GM19328 (cell line): Measurements from ENCODE around the gene SLC30A10.
"Not testable (repeated sequence)": the region's sequence is repeated elsewhere in the genome, so short reads cannot be mapped to it uniquely, and the experiment has no call there.

Source experiments
- ATAC-seq: cut with Tn5 transposase; IDR thresholded peaks from one replicate; pipeline ENCODE4 v1.9.1; 2021; ENCODE audit warnings: mild to moderate bottlenecking, moderate library complexity; ENCODE audit not compliant: unreplicated experiment

The SLC30A10 gene

DNA sequence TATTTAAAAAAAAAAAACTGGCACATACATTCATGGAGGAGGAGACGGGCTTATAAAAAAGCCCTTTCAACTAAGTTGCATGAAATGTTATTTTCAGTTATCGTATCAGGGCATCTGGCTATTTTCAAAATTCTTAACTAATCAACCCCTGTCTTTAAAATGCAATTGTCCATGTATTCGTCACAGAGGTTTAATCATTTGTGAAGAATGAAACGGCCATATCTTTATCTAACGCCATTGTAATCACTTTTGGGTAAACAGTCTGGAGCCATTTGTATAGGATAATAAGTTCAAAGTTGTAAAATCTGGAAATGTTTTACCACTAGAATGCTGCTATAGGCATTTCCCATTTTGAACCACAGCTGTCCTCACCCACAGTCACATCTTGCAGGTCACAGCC is 30.4 kb downstream of the SLC30A10 start:
- no peak for ATAC-seq

DNA sequence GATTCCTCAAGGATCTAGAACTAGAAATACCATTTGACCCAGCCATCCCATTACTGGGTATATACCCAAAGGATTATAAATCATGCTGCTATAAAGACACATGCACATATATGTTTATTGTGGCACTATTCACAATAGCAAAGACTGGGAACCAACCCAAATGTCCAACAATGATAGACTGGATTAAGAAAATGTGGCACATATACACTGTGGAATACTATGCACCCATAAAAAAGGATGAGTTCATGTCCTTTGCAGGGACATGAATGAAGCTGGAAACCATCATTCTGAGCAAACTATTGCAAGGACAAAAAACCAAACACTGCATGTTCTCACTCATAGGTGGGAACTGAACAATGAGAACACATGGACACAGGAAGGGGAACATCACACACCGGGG is 36.1 kb downstream of the SLC30A10 start:
- not testable (repeated sequence) for ATAC-seq

DNA sequence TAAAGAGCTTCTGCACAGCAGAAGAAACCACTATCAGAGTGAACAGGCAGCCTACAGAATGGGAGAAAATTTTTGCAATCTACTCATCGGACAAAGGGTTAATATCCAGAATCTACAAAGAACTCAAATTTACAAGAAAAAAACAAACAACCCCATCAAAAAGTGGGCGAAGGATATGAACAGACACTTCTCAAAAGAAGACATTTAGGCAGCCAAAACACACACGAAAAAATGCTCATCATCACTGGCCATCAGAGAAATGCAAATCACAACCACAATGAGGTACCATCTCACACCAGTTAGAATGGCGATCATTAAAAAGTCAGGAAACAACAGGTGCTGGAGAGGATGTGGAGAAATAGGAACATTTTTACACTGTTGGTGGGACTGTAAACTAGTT is 36.5 kb downstream of the SLC30A10 start:
- not testable (repeated sequence) for ATAC-seq

DNA sequence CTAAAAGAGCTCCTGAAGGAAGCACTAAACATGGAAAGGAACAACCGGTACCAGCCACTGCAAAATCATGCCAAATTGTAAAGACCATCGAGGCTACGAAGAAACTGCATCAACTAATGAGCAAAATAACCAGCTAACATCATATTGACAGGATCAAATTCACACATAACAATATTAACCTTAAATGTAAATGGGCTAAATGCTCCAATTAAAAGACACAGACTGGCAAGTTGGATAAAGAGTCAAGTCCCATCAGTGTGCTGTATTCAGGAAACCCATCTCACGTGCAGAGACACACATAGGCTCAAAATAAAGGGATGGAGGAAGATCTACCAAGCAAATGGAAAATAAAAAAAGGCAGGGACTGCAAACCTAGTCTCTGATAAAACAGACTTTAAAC is 39.7 kb downstream of the SLC30A10 start:
- not testable (repeated sequence) for ATAC-seq

DNA sequence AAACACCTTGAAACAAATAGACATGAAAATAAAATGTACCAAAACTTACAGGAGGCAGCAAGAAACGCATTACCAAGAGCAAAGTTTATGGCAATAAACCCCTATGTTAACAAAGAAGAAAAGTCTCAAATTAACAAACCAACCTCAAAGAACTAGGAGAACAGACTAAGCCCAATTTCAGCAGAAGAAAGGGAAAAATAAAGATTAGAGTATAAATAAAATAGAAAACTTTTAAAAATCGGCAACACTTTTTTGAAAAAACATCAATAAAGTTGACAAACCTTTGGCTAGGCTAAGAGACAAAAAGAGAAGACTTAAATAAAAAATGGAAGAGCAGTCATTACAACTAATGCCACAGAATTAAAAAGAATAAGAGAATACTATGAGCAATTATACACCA is 42.7 kb downstream of the SLC30A10 start:
- no peak for ATAC-seq

DNA sequence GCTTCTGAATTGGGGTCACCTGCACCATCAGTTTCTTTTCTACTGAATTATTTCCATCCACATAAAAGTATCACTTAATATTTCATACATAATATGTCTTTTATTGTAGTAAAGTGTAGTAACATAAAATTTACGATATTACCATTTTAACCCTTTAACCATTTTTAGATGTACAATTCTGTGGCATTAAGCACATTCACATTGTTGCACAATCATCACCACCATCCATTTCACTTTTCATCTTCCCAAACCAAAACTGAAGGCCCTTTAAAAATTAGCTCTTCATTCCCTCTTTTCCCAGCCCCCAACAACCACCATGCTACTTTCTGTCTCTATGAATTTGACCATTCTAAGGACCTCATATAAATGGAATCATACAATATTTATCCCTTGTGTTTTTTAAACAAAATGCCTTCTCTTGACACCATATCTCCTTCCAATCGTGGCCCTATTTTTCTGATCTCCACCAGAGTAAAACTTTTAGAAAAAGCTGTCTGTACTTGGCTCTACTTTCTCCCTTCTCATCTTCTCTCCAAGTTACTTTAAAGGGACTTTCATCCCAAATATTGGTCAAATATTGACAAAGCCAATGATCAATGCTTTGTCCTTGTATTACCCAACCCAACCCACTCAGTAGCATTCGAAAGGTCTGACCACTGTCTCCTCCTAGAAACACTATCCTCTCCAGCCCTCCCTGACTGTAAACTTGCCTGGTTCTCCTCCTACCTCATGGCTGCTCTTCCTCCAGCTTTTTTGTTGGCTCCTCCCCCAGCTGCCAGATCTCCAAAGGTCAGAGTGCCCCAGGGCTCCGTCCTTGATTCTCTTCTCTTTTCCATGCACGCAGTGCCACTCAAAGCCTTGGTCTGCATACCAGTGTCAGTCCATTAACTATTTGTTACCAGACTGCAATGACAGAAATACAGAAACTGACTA is 44.7 kb downstream of the SLC30A10 start:
- ATAC-seq, result no peak

DNA sequence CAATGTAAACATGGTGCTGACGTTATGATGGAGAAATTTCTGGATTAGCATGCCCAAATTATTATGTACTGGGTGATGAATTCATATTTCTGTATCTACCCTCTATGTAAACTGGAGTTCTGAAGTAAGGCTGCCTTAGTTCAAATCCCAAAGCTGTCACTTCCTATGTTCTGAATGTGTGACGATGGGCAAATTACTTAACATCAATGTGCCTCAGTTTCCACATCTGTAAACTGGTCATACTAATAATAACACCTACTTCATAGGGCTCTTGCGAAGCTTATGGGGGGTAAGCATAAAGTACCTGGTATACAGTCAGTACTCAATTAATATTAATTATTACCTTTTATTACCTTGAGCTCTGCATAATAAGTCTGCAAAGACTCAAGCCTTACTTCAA is 45.6 kb downstream of the SLC30A10 start:
- no peak for ATAC-seq

DNA sequence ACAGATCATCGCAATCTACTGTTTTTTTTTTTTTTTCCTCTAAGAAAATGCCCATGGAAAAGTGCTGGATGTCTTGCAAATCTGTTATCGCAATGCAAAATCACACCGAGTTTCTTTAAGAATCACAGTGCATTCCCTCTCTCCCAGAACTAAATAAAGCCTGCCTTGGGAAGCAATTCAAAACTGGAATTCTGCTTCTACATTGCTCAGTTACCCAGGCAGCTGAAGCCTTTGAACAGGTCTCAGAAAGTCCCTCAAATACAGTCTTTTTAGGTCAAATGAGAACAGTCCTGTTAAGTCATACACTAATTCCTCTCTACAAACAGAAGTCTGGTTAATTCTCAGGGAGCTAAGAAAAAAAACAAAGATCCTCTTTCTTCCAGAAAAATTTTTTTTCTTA is 46.3 kb downstream of the SLC30A10 start:
- ATAC-seq, result no peak

DNA sequence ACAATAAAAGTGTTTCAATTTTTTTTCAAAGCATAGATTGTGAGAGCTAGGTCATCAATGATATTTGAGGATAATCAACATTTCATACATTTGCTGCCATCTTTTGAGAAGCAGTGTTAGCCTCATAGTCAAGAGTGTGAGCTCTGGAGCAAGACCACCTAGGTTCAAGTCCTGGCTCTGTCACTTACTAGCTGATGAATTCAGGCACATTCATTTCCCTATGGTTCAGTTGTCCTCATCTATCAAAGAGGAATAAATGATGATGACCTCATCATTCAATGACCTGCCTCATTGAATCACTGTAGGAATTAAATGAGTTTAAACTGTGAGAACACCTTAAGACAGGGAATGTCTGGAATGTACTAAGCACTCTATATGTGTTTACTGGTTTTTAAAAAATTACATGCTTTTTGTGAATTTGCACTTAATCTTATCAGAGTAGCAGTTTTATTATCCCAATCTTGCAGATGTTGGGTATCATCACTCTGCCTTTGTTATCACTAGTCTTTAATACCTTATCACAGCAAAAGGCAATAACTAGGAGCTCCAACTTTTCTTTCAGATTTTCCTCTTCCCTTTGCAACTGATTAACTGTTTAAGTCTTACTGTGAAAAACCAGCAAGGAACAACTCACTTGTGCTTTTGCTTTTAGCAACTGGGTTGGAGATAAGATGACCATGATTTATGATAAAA is 47.4 kb downstream of the SLC30A10 start:
- no peak for ATAC-seq

DNA sequence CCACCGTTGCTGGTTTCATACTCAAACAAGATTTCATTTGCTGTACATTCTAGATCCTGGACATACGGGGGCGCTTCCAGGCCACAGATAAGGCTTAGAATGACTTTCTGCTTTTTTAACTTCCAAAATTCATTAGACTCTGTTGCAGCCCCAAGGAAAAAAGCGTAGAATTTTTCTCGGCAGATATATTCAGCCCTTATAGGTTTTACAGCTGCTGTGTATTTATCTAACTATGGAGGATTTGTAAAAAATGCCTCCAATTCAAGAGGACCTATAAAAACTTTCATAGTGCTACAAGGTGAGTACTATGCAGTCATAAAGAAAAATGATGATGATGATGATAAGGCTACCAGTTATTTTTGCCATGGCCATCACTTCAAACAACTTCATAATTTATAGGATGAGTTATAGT is 51.6 kb downstream of the SLC30A10 start:
- no peak for ATAC-seq

DNA sequence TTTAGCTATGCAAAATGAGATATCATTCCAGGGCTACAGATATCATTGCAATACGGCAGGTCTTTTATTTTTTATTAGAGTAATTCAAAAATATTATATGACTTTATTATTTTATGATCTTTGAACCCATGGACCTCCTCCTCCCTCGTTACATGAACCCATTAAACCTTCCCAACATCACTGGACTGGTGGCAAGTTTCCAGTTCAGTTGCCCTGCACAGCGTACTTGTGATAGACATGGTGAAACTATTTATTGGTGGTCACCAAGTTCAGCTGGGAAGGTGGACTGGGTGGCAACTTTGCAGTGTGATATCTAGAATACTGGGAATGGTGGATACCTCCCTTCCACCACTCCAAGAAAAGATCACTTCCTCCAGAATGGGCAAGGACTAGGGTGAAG is 52.5 kb downstream of the SLC30A10 start:
- ATAC-seq, result no peak

DNA sequence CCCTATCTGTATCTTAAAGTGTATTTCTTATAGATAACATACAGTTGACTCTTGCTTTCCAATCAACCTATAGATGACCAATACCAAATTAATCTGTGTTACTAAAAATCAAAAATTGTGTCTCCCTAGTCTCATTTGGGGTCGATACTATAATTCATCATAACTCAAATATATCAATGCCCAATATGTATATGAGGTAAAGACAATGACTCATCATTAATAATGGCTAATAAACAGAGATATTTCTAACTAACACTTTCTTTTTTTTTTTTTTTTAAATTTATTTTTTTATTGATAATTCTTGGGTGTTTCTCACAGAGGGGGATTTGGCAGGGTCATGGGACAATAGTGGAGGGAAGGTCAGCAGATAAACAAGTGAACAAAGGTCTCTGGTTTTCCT is 55.8 kb downstream of the SLC30A10 start:
- not testable (repeated sequence) for ATAC-seq

DNA sequence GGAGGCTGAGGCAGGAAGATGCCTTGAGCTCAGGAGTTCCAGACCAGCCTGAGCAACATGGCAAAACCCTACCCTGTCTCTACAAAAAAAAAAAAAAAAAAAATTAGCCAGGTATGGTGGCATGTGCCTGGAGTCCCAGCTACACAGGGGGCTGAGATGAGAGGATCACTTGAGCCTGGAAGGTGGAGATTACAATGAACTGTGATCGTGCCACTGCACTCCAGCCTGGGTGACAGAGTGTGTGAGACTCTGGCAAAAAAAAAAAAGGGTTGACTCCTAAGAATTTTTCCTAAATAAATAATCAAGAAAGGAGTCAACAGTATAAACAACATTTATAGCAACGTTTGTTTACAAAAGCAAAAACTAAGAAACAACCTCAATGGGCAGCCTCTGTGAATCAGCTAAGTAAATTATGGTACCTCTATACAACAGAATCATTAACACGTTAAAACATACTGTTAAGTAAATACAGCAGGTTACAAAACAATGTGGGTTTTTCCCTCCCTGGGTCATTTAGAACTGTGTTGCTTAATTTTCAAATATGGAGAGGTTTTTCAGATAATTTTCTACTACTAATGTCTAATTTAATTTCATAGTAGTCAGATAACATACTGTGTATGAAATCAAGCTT is 56.8 kb downstream of the SLC30A10 start:
- ATAC-seq, result no peak

DNA sequence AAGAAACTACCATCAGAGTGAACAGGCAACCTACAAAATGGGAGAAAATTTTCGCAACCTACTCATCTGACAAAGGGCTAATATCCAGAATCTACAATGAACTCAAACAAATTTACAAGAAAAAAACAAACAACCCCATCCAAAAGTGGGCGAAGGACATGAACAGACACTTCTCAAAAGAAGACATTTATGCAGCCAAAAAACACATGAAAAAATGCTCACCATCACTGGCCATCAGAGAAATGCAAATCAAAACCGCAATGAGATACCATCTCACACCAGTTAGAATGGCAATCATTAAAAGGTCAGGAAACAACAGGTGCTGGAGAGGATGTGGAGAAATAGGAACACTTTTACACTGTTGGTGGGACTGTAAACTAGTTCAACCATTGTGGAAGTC is 59.7 kb downstream of the SLC30A10 start:
- not testable (repeated sequence) for ATAC-seq
